ENCODE results near the gene THSD4.

The THSD4 gene

GRCh38 chr15:71455878-71456277, 340.6 kb downstream of the THSD4 start:
- TF ChIP-seq EZH2 (IDR thresholded peaks at IDR 0.05) = no peak
- no peak for TF ChIP-seq FOXP2 (optimal IDR thresholded peaks at IDR 0.05; ENCODE audit: control extremely low read depth, extremely low read length, insufficient read depth)
- TF ChIP-seq POLR2AphosphoS5 (IDR thresholded peaks at IDR 0.05; ENCODE audit: borderline replicate concordance, low read depth, low read length) = no peak
- Histone ChIP-seq H3K36me3 (ENCODE audit: insufficient read depth, low read length) (no peaks in the 10 kb centered on the region), H3K9ac (ENCODE audit: insufficient read length) (no peak overlapping the region), H3K4me3 (no peak overlapping the region), H3K27ac (no peak overlapping the region), H3K9me3 (ENCODE audit: low read depth, low read length) (no peaks in the 10 kb centered on the region)
- DNase-seq (ENCODE audit: low read depth, low spot score) = no peak

- no peaks in the 10 kb centered on the region for H3K9me3 ChIP-seq (ENCODE audit: low read depth, low read length)
- DNase-seq (ENCODE audit: low read depth, low spot score) = no peak
- no peak overlapping the region for H3K4me3 ChIP-seq
- no peak overlapping the region for H3K9ac ChIP-seq (ENCODE audit: insufficient read length)
- TF ChIP-seq EZH2 (IDR thresholded peaks at IDR 0.05) (no peak), POLR2AphosphoS5 (IDR thresholded peaks at IDR 0.05; ENCODE audit: borderline replicate concordance, low read depth, low read length) (no peak), FOXP2 (optimal IDR thresholded peaks at IDR 0.05; ENCODE audit: control extremely low read depth, extremely low read length, insufficient read depth) (no peak)
- H3K36me3 ChIP-seq (ENCODE audit: insufficient read depth, low read length) = no peaks in the 10 kb centered on the region
- H3K27ac ChIP-seq = no peak overlapping the region
These were observed 341.1 kb downstream of the THSD4 start for GRCh38 chr15:71456362-71456761.

- no peak overlapping the region for H3K4me3 ChIP-seq
- H3K9me3 ChIP-seq (ENCODE audit: low read depth, low read length) = no peaks in the 10 kb centered on the region
- H3K9ac ChIP-seq (ENCODE audit: insufficient read length) = no peak overlapping the region
- no peak overlapping the region for H3K27ac ChIP-seq
- DNase-seq (ENCODE audit: low read depth, low spot score) = no peak
- H3K36me3 ChIP-seq (ENCODE audit: insufficient read depth, low read length) = no peaks in the 10 kb centered on the region
- TF ChIP-seq FOXP2 (optimal IDR thresholded peaks at IDR 0.05; ENCODE audit: control extremely low read depth, extremely low read length, insufficient read depth) = no peak
- no peak for TF ChIP-seq POLR2AphosphoS5 (IDR thresholded peaks at IDR 0.05; ENCODE audit: borderline replicate concordance, low read depth, low read length)
- no peak for TF ChIP-seq EZH2 (IDR thresholded peaks at IDR 0.05)
These were observed 341.5 kb downstream of the THSD4 start for GRCh38 chr15:71456811-71457210.

GRCh38 chr15:71458089-71458660, 342.9 kb downstream of the THSD4 start:
- Histone ChIP-seq H3K9me3 (ENCODE audit: low read depth, low read length) (no peaks in the 10 kb centered on the region), H3K9ac (ENCODE audit: insufficient read length) (no peak overlapping the region), H3K27ac (no peak overlapping the region), H3K4me3 (no peak overlapping the region), H3K36me3 (ENCODE audit: insufficient read depth, low read length) (no peaks in the 10 kb centered on the region)
- TF ChIP-seq EZH2 (IDR thresholded peaks at IDR 0.05) (no peak), POLR2AphosphoS5 (IDR thresholded peaks at IDR 0.05; ENCODE audit: borderline replicate concordance, low read depth, low read length) (no peak), FOXP2 (optimal IDR thresholded peaks at IDR 0.05; ENCODE audit: control extremely low read depth, extremely low read length, insufficient read depth) (no peak)
- DNase-seq (ENCODE audit: low read depth, low spot score) = no peak

GRCh38 chr15:71461748-71462147, 346.5 kb downstream of the THSD4 start:
- TF ChIP-seq FOXP2 (optimal IDR thresholded peaks at IDR 0.05; ENCODE audit: control extremely low read depth, extremely low read length, insufficient read depth) (no peak), EZH2 (IDR thresholded peaks at IDR 0.05) (no peak), POLR2AphosphoS5 (IDR thresholded peaks at IDR 0.05; ENCODE audit: borderline replicate concordance, low read depth, low read length) (no peak)
- no peaks in the 10 kb centered on the region for H3K9me3 ChIP-seq (ENCODE audit: low read depth, low read length)
- no peak overlapping the region for H3K9ac ChIP-seq (ENCODE audit: insufficient read length)
- H3K36me3 ChIP-seq (ENCODE audit: insufficient read depth, low read length) = no peaks in the 10 kb centered on the region
- no peak for DNase-seq (ENCODE audit: low read depth, low spot score)
- H3K27ac ChIP-seq = no peak overlapping the region
- no peak overlapping the region for H3K4me3 ChIP-seq

- Histone ChIP-seq H3K27ac (no peak overlapping the region), H3K9ac (ENCODE audit: insufficient read length) (no peak overlapping the region), H3K36me3 (ENCODE audit: insufficient read depth, low read length) (no peaks in the 10 kb centered on the region), H3K4me3 (no peak overlapping the region), H3K9me3 (ENCODE audit: low read depth, low read length) (no peaks in the 10 kb centered on the region)
- no peak for DNase-seq (ENCODE audit: low read depth, low spot score)
- TF ChIP-seq EZH2 (IDR thresholded peaks at IDR 0.05) (no peak), FOXP2 (optimal IDR thresholded peaks at IDR 0.05; ENCODE audit: control extremely low read depth, extremely low read length, insufficient read depth) (no peak), POLR2AphosphoS5 (IDR thresholded peaks at IDR 0.05; ENCODE audit: borderline replicate concordance, low read depth, low read length) (no peak)
These were observed 347.4 kb downstream of the THSD4 start for GRCh38 chr15:71462638-71463037.

GRCh38 chr15:71463156-71463665, 347.9 kb downstream of the THSD4 start:
- Histone ChIP-seq H3K36me3 (ENCODE audit: insufficient read depth, low read length) (no peaks in the 10 kb centered on the region), H3K9ac (ENCODE audit: insufficient read length) (no peak overlapping the region), H3K4me3 (no peak overlapping the region), H3K9me3 (ENCODE audit: low read depth, low read length) (no peaks in the 10 kb centered on the region), H3K27ac (no peak overlapping the region)
- no peak for DNase-seq (ENCODE audit: low read depth, low spot score)
- no peak for TF ChIP-seq POLR2AphosphoS5 (IDR thresholded peaks at IDR 0.05; ENCODE audit: borderline replicate concordance, low read depth, low read length)
- TF ChIP-seq EZH2 (IDR thresholded peaks at IDR 0.05) = no peak
- TF ChIP-seq FOXP2 (optimal IDR thresholded peaks at IDR 0.05; ENCODE audit: control extremely low read depth, extremely low read length, insufficient read depth) = no peak

GRCh38 chr15:71465131-71465955, 350.1 kb downstream of the THSD4 start:
- no peak for TF ChIP-seq FOXP2 (optimal IDR thresholded peaks at IDR 0.05; ENCODE audit: control extremely low read depth, extremely low read length, insufficient read depth)
- Histone ChIP-seq H3K4me3 (no peak overlapping the region), H3K36me3 (ENCODE audit: insufficient read depth, low read length) (no peaks in the 10 kb centered on the region), H3K9ac (ENCODE audit: insufficient read length) (no peak overlapping the region), H3K27ac (no peak overlapping the region), H3K9me3 (ENCODE audit: low read depth, low read length) (no peaks in the 10 kb centered on the region)
- no peak for DNase-seq (ENCODE audit: low read depth, low spot score)

Data from SK-N-MC (cell line).